HG03175 (cell line): Measurements from ENCODE around the gene TXNDC17.
A peak's percentile ranks its signal among the peaks of the same experiment; 100 is the strongest.
"Not testable (repeated sequence)": the region's sequence is repeated elsewhere in the genome, so short reads cannot be mapped to it uniquely, and the experiment has no call there.

Experiments used
- ATAC-seq: cut with Tn5 transposase; IDR thresholded peaks from one replicate; pipeline ENCODE4 v1.9.1; 2021; ENCODE audit warnings: mild to moderate bottlenecking, moderate library complexity; ENCODE audit not compliant: unreplicated experiment

TXNDC17 gene

DNA sequence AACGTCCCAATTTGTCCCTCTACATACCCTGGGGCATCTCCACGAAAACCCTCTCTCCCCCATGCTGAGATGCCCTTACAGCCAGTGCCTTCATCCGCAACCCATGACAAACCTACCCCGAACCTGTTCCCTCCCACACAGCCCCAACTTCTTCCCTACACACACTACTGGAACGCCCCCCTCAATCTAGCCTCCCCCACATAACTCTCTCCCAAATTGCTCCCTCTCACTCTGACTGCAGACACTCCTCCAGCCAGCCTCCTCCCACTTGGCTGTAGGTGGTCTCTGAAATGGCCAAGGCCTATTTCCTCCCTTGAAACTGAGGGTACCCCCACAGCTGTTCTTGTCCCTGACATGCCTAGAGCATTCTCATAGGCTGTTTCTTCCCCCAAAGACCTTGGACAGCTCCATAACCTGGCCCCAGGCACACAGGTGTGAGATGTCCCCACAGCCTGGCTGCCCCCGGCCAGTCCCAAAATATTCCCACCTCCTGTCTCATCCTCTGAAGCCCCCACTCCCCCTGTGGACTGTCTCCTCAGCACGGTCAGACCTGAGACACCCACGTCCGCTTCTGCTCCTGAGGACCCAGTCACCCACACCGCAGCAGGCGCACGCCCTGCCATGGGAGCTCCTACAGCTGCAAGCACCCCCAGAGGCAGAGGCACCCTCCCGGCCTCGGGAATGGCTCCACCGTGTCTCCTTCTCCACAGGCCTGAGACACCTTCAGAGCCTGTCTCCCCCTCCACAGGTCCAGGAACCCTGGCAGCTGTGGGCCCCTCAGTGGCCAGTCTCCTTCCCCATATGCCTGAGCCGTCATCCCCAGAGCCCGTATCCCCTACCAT is 4.0 kb upstream of the TXNDC17 start:
- no peak for ATAC-seq

DNA sequence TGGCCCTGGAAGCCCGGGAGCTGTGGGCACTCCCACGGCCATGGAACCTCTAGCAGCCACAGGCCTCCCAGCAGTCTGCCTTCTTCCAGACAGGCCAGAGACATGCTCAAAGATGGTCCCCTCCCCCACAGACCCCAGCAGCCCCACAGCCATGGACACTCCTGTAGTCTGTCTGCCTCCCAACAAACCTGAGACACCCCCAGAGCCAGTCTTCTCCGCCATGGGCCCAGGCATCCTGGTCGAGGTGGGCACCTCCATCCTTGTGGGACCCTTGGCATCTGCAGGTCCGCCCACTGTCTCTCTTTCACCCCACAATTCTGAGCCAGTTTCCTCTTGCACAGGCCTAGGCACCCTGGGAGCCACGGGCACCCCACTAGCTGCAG is 3.4 kb upstream of the TXNDC17 start:
- ATAC-seq, result no peak

DNA sequence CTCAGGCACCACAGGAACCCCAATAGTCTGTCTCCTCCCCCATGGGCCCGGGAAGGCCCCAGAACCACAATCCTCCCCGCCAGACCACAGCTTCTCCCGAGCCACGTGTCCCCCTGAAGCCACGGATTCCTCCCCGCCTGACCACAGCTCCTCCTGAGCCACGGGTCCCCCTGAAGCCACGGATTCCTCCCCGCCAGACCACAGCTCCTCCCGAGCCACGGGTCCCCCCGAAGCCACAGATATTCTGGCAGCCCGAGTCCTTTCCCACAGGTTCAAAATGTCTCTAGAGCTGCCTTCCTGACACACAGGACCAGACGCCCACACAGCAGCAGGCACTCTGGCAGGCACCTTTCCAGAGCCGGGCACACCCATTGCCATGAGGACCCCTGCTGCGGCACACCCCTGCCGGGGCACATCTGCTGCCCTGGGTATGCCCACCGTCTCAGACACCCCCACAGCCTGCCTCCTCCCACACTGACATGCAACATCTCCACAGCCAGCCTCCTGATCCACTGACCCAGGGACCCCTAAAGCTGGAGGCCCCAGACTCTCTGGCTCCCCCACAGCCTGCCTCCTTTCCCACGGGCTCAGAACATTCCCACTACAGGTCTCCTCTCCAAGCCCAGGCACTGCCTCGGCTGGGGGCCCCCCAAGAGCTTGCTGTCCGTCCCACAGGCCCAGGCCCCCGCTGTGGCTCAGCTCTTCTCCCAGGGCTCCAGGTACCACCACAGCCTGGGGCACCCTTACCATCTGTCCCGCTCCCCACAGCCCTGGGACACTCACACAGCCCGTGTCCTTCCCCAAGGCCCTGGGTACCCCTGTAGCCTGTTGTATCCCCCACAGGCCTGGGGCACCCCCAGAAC is 2.6 kb upstream of the TXNDC17 start:
- ATAC-seq, result no peak

DNA sequence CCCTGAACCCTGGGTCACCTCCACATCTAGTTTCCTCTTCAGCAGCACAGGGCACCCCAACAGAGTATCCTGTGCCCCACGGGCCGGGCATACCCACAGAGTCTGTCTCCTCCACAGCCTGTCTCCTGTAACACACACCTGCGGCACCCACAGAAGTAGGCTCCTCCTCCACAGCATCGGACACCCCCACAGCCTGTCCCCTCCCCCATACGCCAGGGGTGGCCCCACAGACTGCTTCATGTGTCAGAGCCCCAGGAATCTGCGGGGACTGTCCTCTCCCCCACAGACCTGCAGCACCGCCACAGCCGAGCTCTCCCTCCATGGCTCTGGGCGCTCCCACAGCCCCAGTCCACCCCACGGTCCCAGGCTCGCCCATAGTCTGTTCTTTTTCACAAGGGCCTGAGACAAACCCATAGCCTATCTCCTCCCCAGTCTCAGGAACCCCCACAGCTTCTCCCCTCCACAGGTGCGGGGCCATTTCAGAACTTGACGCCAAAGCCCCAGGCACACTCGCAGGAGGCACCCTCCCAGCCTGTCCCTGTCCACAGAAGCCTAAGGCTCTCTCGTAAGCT is 1.8 kb upstream of the TXNDC17 start:
- ATAC-seq, result no peak

DNA sequence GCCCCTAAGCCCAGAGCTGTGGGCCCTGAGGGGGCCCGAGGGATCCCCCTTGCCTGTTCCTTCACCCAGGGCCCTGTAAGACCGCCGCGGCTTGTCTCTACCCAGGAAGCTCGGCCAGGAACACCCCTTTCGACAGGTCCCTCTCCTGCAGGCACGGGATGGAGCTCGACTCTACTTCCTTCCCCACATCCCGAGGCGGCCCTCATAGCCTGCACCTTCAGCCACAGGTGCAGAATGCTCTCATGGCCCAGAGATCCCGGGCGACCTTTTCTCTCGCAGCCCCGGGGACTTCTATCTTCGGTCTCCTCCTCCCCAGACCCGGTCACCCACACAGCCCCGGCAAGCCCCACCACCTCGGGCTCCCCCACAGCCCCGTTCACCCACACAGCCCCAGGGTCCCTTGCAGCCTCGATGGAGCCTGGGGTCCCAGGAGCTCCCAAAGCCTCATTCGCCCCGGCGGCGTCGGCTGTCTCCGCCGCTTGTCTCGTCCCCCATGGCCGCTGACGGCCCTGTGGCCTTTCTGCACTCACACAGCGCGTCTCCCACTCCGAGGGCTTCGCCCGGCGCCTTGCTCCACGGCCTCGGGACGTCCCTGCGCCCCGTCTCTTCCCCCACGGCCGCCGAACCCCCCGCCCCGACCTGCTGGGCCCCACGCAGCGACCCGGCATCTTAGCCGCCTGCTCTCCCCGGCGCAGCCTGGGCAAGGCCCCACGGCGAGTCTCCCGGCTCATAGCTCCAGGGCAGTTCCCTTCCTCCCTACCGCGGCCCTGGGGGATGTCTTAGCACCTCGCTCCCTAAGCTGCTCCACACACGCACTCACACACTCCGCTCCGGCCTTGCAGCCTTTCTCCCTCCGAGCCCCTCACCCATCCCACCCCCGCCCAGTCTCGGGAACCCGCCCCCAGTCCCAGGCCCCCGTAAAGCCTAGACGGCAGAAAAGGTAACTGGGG is 999 bp upstream of the TXNDC17 start:
- peak; percentile 8 for ATAC-seq

DNA sequence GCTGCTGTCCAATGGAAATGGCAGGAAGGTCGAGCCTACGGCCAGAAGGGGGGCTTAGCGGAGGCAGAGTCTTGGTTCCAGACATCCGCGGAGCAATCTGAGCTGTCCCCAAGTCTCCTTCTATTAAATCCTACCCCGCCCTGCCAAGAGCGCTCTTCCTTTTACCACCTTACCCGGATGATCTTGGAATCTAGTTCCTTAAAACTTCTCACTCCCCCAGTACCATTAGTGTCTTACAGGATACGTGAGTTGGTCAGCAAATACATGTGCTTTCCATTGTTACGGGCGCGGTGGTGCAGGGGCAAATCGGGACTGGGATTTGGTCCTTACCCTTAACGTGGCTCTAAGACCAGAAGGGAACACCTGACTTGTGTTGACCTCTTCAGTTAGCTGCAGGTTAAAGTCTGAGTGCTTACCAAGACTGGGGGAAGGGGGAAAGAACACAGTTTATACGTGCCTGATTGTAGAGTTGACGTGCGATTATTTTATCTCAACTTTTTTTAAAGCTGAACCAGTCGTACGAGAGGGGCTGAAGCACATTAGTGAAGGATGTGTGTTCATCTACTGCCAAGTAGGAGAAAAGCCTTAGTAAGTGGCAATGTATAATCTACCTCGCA is 495 bp downstream of the TXNDC17 start:
- peak; percentile 19 for ATAC-seq

DNA sequence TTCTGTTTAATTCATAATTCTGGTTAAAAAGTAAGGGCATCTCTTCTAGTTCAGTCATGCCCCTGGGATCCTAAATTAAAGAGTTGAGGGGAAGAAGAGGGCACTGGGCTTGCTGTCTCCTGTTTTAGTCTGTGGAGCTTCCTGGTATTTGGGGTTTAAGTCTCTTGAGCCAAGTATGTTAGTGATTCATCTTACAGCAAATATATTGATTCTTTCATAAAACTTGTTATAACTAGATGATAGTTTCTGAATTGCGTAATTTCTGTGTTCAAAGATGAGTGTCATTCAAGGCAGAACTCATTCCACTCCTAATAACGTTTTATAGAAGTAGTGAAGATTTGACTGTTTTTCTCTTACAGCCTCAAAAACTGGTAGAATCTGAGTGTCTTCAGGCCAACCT is 1.7 kb downstream of the TXNDC17 start:
- no peak for ATAC-seq

DNA sequence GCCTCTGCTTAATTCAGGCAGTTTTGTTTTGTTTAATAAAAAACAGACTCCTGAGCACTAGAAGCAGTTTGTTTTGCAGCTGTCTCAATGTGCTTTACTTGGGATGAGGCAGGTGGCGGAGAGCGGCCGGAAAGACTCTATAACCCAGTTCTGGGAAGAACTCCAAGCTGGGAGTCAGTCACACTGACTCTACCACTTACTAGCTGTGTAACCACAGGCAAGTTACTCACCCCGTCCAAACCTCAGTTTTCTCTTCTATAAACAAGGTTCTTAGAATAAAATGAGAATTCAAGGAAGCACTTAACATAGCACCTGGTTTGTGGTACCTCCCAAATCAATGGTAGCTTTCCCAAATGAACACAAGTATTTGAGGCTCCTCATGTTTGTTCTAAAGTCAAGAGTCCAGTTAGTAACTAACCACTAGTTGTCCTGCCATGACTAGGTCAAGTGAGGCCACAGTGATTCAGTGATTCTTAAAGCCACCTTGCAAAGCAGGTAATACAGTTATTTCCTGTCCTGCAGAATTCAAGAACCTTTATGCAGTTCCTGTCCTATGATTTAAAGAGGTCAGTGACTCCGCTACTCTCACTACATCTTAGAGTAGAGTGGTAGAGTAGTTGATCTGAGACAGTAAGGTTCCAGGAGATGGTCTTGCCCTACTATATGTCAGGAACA is 2.7 kb downstream of the TXNDC17 start:
- no peak for ATAC-seq

DNA sequence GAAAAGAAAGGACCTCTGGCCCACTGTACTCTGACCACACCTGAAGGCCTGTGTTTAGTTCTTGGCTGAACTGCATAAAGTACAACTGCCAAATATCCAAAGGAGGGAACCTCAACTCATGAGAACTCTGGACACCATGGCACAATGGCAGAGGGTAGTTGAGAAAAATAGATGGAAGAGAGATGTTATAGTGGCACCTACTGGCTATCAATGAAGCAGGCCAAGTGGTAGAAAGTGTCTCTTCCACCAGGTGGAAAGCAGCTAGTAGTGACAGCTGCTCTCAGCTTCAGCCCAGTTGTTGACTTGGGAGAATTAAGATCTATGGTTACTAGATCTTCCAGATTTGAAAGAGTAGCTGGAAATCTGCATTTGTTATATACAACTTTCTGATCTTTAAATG is 7.3 kb downstream of the TXNDC17 start:
- no peak for ATAC-seq

DNA sequence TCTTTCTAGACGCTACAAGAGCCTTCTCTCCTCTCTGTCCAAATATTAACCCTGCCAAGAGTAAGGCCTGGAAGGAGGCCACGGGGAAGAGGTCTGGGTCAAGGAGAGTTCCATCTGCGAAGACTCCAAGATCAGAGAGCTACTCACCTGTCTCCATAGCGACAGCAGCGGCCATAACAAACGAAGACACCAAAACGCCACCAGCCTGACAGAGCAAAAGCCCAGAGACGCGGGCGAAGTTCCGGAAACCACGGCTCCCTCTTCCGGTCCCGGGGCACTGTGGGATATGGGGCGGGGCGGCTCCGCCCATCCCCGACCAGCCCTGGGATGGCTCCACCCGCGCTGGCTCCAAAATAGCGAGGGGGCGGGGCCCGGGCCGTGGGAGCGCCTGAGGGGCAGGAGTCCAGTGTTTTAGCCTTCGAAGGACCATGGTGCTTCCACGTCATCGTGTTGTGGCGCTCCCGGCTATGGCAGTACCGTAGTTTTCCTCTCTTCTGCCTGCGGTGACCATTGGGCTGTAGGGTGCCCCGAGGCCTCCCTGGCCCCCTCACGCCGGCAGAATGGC is 10.6 kb downstream of the TXNDC17 start, which contains the start of the genes C17orf100 and MED31:
C17orf100 (plus strand) TSS at position 409 of the 565 bp plus-strand sequence; CDS start at position 561, 152 bp downstream.
MED31 (minus strand) TSS at position 252 of the 565 bp plus-strand sequence; CDS start at position 175, 77 bp downstream.
- ATAC-seq, result peak; percentile 92

DNA sequence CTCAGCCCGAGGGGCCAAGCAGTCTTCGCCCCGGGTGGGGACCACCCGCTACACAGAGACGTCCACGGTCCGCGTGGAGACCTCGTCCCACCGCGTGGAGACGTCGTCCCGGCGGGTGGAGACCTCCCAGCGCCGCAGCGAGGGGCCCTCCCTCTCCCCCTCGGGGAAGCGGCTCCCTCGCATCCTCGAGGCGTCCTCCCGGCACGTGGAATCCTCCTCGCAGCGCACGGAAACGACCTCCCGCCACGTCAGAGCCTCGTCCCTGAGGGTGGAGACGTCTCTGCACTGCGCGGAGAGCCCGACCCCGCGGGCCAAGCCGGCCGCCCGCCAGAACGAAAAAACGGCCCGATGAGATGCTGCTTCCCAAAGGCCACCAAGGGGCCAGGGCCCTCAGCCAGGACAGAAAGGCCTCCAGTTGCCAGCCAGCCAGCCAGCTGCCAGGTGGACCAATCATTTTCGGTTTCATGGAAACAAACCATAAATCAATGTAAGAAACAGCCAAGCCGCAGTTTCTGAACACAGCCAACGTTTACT is 11.1 kb downstream of the TXNDC17 start:
- ATAC-seq, result peak; percentile 7

DNA sequence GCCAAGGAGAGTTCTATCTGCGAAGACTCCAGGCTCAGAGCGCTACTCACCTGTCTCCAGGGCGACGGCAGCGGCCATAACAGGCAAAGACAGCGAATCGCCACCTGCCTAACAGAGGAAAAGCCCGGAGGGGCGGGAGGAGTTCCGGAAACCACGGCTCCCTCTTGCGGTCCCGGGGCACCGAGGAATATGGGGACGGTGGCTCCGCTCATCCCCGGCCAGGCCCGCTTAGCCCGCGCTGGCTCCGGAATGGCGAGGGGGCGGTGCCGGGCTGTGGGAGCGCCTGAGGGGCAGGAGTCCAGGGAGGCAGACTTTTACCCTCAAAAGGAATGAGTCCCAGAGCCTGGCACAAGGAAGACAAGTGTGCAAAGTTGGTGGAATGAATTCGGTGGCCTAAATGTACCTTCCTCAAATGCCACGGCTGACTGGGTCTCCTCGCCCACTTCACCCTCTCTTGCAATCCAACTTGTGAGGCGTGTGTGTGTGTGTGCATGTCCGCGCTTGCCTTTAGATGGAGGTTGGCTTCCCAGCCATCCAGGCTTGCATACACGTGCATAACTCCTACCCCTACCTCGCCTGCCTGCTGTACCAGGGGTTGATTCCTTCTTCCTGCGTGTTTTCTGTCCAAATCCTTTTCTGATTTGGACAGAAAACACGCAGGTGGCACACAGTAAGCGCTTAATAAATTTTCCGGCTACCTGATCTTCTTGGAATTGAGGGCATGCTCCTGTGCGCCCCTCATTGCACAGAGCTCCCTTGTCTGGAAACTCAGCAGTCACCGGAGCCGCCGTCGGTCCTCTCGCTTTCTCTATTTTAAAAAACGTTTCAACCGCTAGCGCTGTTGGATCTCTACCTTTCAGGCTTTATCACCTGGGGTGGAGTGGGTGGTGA is 14.2 kb downstream of the TXNDC17 start:
- no peak for ATAC-seq

DNA sequence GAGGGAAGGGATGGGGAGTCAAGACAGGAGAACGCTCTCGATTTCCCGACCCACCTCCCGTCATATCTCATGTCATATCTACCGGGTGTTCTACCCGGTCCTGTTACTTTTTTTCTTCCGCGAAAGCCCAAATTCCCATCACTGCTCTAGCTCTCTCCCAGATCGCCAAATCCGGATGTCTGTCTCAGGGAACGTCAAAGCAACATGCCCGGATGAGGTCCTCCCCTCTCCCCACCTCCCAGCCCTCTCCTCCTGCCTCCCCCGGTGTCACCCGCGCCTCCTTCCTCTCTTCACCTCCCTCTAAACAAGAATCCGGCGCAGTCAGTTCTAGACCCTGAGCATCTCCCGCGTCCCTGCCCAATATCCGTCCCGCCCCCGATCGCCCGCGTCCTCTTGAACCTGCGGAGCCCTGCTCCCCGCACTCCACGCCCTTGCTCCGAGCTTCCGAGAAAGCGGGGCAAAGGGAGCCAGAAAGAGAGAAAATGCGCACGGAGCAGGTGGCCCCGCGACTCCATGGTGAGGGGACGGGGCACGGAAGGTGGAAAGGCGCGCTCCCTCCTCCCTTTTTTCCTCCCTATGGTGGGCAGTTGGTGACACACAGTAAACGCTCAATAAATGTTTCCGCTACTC is 15.0 kb downstream of the TXNDC17 start:
- not testable (repeated sequence) for ATAC-seq

DNA sequence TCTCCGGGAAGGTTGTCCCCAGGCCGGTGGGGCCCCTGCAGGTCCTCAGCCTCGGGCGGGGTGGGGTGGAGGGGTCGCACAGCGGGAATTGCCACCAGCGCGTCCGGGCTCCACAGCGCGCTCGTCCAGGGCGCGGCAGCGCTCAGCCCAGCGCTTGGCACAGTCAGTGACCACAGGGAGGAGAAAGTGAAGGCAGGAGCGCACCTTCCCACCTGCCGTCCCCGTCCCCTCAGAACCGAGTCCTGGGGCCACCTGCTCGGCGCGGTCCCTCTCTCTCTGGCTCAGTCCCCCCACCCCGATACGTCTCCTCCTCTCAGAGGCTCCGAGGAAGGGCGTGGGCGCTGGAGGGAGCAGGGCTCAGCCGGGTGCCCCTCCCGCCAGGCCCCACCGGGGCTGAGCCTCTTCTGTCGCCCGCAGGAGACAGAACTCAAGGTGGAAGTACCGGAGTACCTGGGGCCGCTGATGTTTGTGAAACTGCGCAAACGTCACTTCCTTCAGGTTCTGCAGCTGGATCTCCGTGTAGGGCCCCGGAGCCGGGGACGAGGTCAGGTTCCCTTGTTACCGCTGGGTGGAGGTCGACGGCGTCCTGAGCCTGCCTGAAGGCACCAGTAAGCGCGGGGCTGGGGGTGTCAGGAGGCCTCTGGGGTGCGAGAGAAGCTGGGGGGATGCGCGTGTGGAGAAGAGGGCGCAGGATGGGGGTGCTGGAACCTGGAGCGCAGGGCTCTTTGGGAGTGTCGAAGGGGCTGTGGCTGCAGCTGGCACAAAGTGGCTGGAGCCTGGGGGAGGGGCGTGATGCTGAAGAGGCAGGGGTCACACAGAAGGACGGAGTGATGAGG is 16.2 kb downstream of the TXNDC17 start:
- ATAC-seq, result not testable (repeated sequence)

DNA sequence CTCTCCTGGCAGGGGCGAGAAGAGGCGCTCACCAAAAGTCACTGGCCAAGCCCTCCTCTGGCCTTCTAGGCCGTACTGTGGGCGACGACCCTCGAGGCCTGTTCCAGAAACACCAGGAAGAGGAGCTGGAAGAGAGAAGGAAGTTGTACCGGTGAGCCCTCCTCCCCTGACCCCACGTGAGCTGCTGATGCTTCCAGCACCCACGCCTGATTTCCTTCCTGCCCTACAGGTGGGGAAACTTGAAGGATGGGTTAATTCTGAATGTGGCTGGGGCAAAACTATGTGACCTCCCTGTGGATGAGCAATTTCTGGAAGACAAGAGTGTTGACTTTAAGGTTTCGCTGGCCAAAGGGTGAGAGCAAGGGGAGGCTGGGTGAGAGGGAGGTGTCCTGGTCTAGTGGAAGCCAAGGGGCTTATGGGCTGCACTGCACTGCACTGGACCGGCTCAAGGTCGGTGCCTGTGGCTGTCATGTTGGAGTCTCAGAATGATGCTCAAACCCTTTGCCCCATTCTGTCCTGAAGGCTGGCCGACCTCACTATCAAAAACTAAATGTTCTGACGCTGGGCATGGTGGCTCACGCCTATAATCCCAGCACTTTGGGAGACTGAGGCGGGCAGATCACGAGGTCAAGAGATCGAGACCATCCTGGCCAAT is 16.9 kb downstream of the TXNDC17 start:
- ATAC-seq, result no peak

DNA sequence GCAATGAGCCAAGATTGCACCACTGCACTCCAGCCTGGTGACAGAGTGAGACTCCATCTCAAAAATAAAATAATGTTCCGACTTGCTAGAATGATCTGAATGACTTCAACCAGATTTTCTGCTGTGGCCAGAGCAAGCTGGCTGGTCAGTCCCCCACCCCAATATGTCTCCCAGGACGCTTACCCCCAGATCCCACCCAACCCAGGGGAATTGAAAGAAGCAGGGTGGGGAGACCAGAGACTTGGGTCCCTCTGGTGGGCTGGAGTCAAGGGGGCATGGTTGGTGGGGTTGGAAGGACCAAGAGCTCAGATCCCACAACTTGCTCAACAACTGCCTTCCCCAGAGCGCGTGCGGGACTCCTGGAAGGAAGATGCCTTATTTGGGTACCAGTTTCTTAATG is 17.6 kb downstream of the TXNDC17 start:
- not testable (repeated sequence) for ATAC-seq
